ENCODE data around the gene PRPF18. TPM values are rescaled to one million over a fixed set of nuclear protein-coding genes. Genes with fewer than 3 reads are reported as not detected.

PRPF18 gene
- total and polyA plus RNA-seq, 2 donors from 2014 or later, result 23.0 to 24.4 TPM

- H3K36me3 ChIP-seq (ENCODE audit: control insufficient read depth in 2 of 3, insufficient read depth in 3 of 3, low read length in 3 of 3), result peaks cover 3 to 44% (median 24%) of the 10 kb centered on the region in 3 donors
- FAIRE-seq, result no peak
Measured at GRCh38 chr10:13613519-13613918, 26.8 kb downstream of the PRPF18 start.

DNA sequence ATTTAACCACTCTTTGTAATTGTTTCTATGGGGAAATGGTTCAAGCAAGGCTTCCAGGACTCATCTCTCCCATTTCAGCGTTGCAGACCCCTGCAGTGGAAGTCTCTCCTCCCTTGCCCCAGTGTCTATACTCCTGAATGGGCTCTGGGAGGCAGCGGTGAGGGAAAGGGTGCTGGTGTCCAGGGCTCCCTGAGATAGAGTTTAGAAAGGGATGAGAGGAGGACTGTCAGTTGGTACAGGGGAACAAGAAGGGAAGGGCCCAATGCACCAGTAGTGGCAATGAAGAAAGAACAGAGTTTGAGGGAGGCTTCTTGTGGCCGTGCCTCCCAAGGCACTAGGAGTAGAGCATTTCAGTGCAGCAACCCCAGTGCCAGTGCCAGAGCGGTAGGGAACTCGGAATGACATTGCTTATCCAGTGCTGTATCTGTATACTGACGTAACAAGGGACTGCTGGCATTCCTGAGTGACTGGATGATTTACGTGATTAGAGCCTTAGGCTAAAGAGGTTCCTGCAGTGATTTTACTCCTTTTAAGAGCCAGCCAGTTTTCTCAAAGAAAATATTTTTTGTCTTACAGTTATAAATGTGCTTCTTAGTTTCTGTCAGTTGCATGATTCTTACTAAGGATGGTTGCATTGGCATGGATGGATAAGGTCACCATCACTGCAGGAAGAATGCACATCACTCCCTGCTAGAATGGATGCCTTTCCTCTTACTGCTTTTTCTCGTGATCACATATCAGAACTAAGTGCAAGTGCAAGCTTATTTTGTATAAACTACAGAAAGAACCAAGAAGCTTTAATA, 28.0 kb downstream of the PRPF18 start:
- Histone ChIP-seq H3K36me3 (ENCODE audit: control insufficient read depth in 2 of 3, insufficient read depth in 3 of 3, low read length in 3 of 3) (peaks cover 0 to 36% (median 20%) of the 10 kb centered on the region in 3 donors), H3K4me1 (ENCODE audit: control insufficient read depth in 2 of 3, insufficient read depth in 2 of 3, low read depth in 1 of 3, low read length in 3 of 3) (no peaks in the 10 kb centered on the region), H3K27ac (ENCODE audit: low read depth in 2 of 2, low read length in 2 of 2) (no peak overlapping the region), H3K27me3 (ENCODE audit: control insufficient read depth, insufficient read depth, low read length) (no peaks in the 10 kb centered on the region), H3K9ac (ENCODE audit: low read length in 3 of 3) (no peak overlapping the region), H3K4me3 (ENCODE audit: low read length in 3 of 3) (no peak overlapping the region), H3K9me3 (ENCODE audit: control insufficient read depth in 2 of 3, insufficient read depth in 1 of 3, low read length in 3 of 3) (no peaks in the 10 kb centered on the region)
- FAIRE-seq (no peak), DNase-seq (peak in 4 of 5 donors; percentile 49 to 83 (median 68))
- intact Hi-C loops (cut with DNase I), result no loop called here
- TF ChIP-seq CTCF (IDR thresholded peaks at IDR 0.05; ENCODE audit: borderline replicate concordance, extremely low read depth, insufficient read depth), result no peak

More at GRCh38 chr10:13613519-13613918, 26.8 kb downstream of the PRPF18 start:
- Histone ChIP-seq H3K27me3 (ENCODE audit: control insufficient read depth, insufficient read depth, low read length) (no peaks in the 10 kb centered on the region), H3K27ac (ENCODE audit: low read depth in 2 of 2, low read length in 2 of 2) (no peak overlapping the region), H3K4me3 (ENCODE audit: low read length in 3 of 3) (no peak overlapping the region), H3K9ac (ENCODE audit: low read length in 3 of 3) (no peak overlapping the region), H3K9me3 (ENCODE audit: control insufficient read depth in 2 of 3, insufficient read depth in 1 of 3, low read length in 3 of 3) (no peaks in the 10 kb centered on the region), H3K4me1 (ENCODE audit: control insufficient read depth in 2 of 3, insufficient read depth in 2 of 3, low read depth in 1 of 3, low read length in 3 of 3) (no peaks in the 10 kb centered on the region)
- peak in 2 of 5 donors; percentile 69 to 79 for DNase-seq
- TF ChIP-seq CTCF (IDR thresholded peaks at IDR 0.05; ENCODE audit: borderline replicate concordance, extremely low read depth, insufficient read depth), result peak; percentile 39
- intact Hi-C loops (cut with DNase I), result no loop called here

- intact Hi-C loops (cut with DNase I), result no loop called here
- DNase-seq (peak in 2 of 5 donors; percentile 29 to 37), FAIRE-seq (no peak)
- Histone ChIP-seq H3K9ac (ENCODE audit: low read length in 3 of 3) (no peak overlapping the region), H3K4me1 (ENCODE audit: control insufficient read depth in 2 of 3, insufficient read depth in 2 of 3, low read depth in 1 of 3, low read length in 3 of 3) (no peaks in the 10 kb centered on the region), H3K9me3 (ENCODE audit: control insufficient read depth in 2 of 3, insufficient read depth in 1 of 3, low read length in 3 of 3) (no peaks in the 10 kb centered on the region), H3K27me3 (ENCODE audit: control insufficient read depth, insufficient read depth, low read length) (no peaks in the 10 kb centered on the region), H3K36me3 (ENCODE audit: control insufficient read depth in 2 of 3, insufficient read depth in 3 of 3, low read length in 3 of 3) (peaks cover 0 to 26% (median 14%) of the 10 kb centered on the region in 3 donors), H3K27ac (ENCODE audit: low read depth in 2 of 2, low read length in 2 of 2) (no peak overlapping the region), H3K4me3 (ENCODE audit: low read length in 3 of 3) (no peak overlapping the region)
- no peak for TF ChIP-seq CTCF (IDR thresholded peaks at IDR 0.05; ENCODE audit: borderline replicate concordance, extremely low read depth, insufficient read depth)
Measured at GRCh38 chr10:13615650-13616300, 29.0 kb downstream of the PRPF18 start.
